H1 (cell line): Measurements from ENCODE around the gene ASTN2. TPM values are rescaled to one million over a fixed set of nuclear protein-coding genes. Genes with fewer than 3 reads are reported as not detected.

Experiments
- CTCF ChIA-PET: fragments of 300-600 bp; sonication (Branson Sonifier 250); formaldehyde crosslinking; loops from one replicate; lab custom pipeline; 2021; ENCODE audit not compliant: partially characterized antibody; lab: Charles Lee
- POLR2A ChIA-PET: fragments of 300-600 bp; sonication (Branson Sonifier 250); formaldehyde crosslinking; loops from one replicate; lab custom pipeline; 2021; ENCODE audit warnings: inconsistent platforms; ENCODE audit not compliant: partially characterized antibody; lab: Charles Lee
- DNase-seq, 2 experiments: peaks; one replicate each; pipeline versions ENCODE4 v3.0.0 to v3.0.0-alpha.2; 2010 to 2022; ENCODE audit warnings: low spot score in 2 of 2, low read depth in 1 of 2, mixed read lengths in 1 of 2
- FAIRE-seq: peaks from 2 replicates; lab custom pipeline; 2011; peaks lifted over from hg19 to GRCh38; lab: Jason Lieb, UNC
- H2AFZ ChIP-seq: 2 replicates; pipeline ENCODE4 v1.8.1; 2012; ENCODE audit warnings: low read length, inconsistent platforms
- H2AK5ac ChIP-seq: 2 replicates; pipeline ENCODE4 v1.6.1; 2013; ENCODE audit warnings: low read depth, low read length
- H2BK120ac ChIP-seq: replicated peaks from 2 replicates; pipeline ENCODE3; 2013; ENCODE audit warnings: low read depth, low read length, inconsistent platforms
- H2BK12ac ChIP-seq: 2 replicates; pipeline ENCODE4 v1.6.1; 2013; ENCODE audit warnings: low read depth, low read length
- H2BK15ac ChIP-seq: 2 replicates; pipeline ENCODE4 v1.6.1; 2013; ENCODE audit warnings: low read length
- H2BK20ac ChIP-seq: 2 replicates; pipeline ENCODE4 v1.6.1; 2013; ENCODE audit warnings: low read length
- H2BK5ac ChIP-seq: 2 replicates; pipeline ENCODE4 v1.6.1; 2013; ENCODE audit warnings: low read depth, low read length
- H3K14ac ChIP-seq: 2 replicates; pipeline ENCODE4 v1.6.1; 2013; ENCODE audit warnings: inconsistent platforms; ENCODE audit not compliant: insufficient read length
- H3K18ac ChIP-seq: 2 replicates; pipeline ENCODE4 v1.6.1; 2013; ENCODE audit warnings: low read length; ENCODE audit errors: extremely low read depth
- H3K23ac ChIP-seq: 2 replicates; pipeline ENCODE4 v1.6.1; 2013; ENCODE audit warnings: inconsistent platforms; ENCODE audit not compliant: insufficient read length
- H3K23me2 ChIP-seq: 2 replicates; pipeline ENCODE4 v1.6.1; 2013; ENCODE audit warnings: low read depth, low read length
- H3K27ac ChIP-seq: 2 replicates; pipeline ENCODE4 v1.6.1; 2011; ENCODE audit warnings: low read depth, low read length, inconsistent platforms
- H3K27me3 ChIP-seq, 4 experiments: replicated peaks in 1 of 4; 1 replicate in 1 of 4; 2 replicates in 3 of 4; pipeline versions ENCODE4 v1.6.1 to v1.8.1; 2011 to 2013; ENCODE audit warnings: low read length in 3 of 4, mild to moderate bottlenecking in 3 of 4, inconsistent platforms in 2 of 4, mixed read lengths in 2 of 4, moderate library complexity in 1 of 4; ENCODE audit not compliant: control insufficient read depth in 3 of 4, insufficient read depth in 3 of 4; ENCODE audit errors: extremely low read depth in 1 of 4
- H3K36me3 ChIP-seq, 4 experiments: 2 replicates each; pipeline versions ENCODE4 v1.6.1 to v1.8.1; 2011 to 2013; ENCODE audit warnings: mild to moderate bottlenecking in 4 of 4, low read length in 3 of 4, moderate library complexity in 2 of 4, control low read depth in 1 of 4, inconsistent platforms in 1 of 4; ENCODE audit not compliant: insufficient read depth in 4 of 4, control insufficient read depth in 2 of 4
- H3K4ac ChIP-seq: replicated peaks from 2 replicates; pipeline ENCODE3; 2013; ENCODE audit warnings: low read length, low read depth, mixed read lengths, inconsistent platforms; ENCODE audit not compliant: insufficient read length
- H3K4me1 ChIP-seq, 4 experiments: replicated peaks in 1 of 4; 1 replicate in 1 of 4; 2 replicates in 3 of 4; pipeline versions ENCODE4 v1.6.1 to v1.8.1; 2011 to 2013; ENCODE audit warnings: low read length in 3 of 4, inconsistent platforms in 2 of 4, mixed read lengths in 1 of 4; ENCODE audit not compliant: insufficient read depth in 4 of 4, control insufficient read depth in 3 of 4
- H3K4me2 ChIP-seq, 2 experiments: 2 replicates each; pipeline versions ENCODE4 v1.6.1 to v1.8.1; 2011 to 2013; ENCODE audit warnings: low read depth in 2 of 2, low read length in 2 of 2, control low read depth in 1 of 2, inconsistent platforms in 1 of 2, mild to moderate bottlenecking in 1 of 2; ENCODE audit not compliant: insufficient read depth in 1 of 2
- H3K4me3 ChIP-seq, 4 experiments: fragments of 200-600, 300-600 bp in 1 of 4; sonication (generic), shearing (Covaris generic), sonication (Bioruptor Twin) in 1 of 4; 2 replicates each; pipeline versions ENCODE4 v1.5.1 to v1.8.1; 2011 to 2016; ENCODE audit warnings: low read length in 4 of 4, low read depth in 3 of 4, control low read depth in 2 of 4, inconsistent platforms in 2 of 4, mild to moderate bottlenecking in 2 of 4, mixed read lengths in 1 of 4, moderate library complexity in 1 of 4; ENCODE audit not compliant: insufficient read depth in 2 of 4; ENCODE audit errors: extremely low read depth in 1 of 4
- H3K56ac ChIP-seq: replicated peaks from 2 replicates; pipeline ENCODE3; 2013; ENCODE audit warnings: low read depth, mild to moderate bottlenecking, mixed read lengths, low read length, inconsistent platforms; ENCODE audit not compliant: insufficient read length
- H3K79me1 ChIP-seq: 2 replicates; pipeline ENCODE4 v1.6.1; 2013; ENCODE audit warnings: low read depth, low read length, control low read depth
- H3K79me2 ChIP-seq, 2 experiments: 2 replicates each; pipeline versions ENCODE4 v1.6.1 to v1.8.1; 2012 to 2013; ENCODE audit warnings: low read length in 2 of 2, mild to moderate bottlenecking in 2 of 2, inconsistent platforms in 1 of 2; ENCODE audit not compliant: insufficient read depth in 2 of 2, control insufficient read depth in 1 of 2
- H3K9ac ChIP-seq, 4 experiments: replicated peaks in 1 of 4; 1 replicate in 1 of 4; 2 replicates in 3 of 4; pipeline versions ENCODE4 v1.6.1 to v1.8.1; 2011 to 2013; ENCODE audit warnings: low read depth in 3 of 4, low read length in 3 of 4, control low read depth in 2 of 4, mild to moderate bottlenecking in 2 of 4, moderate library complexity in 2 of 4, inconsistent platforms in 1 of 4; ENCODE audit errors: extremely low read depth in 1 of 4
- H3K9me3 ChIP-seq, 2 experiments: 2 replicates each; pipeline versions ENCODE4 v1.6.1 to v1.8.1; 2012 to 2013; ENCODE audit warnings: mild to moderate bottlenecking in 2 of 2, moderate library complexity in 2 of 2, control low read depth in 1 of 2, inconsistent platforms in 1 of 2, low read depth in 1 of 2, low read length in 1 of 2, mixed read lengths in 1 of 2; ENCODE audit not compliant: insufficient read depth in 2 of 2
- H4K20me1 ChIP-seq, 2 experiments: replicated peaks in 1 of 2; 2 replicates each; pipeline versions ENCODE3 to v1.8.1; 2011 to 2013; ENCODE audit warnings: inconsistent platforms in 2 of 2, low read length in 2 of 2, mild to moderate bottlenecking in 1 of 2; ENCODE audit not compliant: insufficient read depth in 2 of 2, control insufficient read depth in 1 of 2
- H4K5ac ChIP-seq: 2 replicates; pipeline ENCODE4 v1.6.1; 2013; ENCODE audit warnings: low read length, low read depth, mixed read lengths, inconsistent platforms; ENCODE audit not compliant: insufficient read length
- H4K8ac ChIP-seq: 2 replicates; pipeline ENCODE4 v1.8.0; 2013; ENCODE audit warnings: mild to moderate bottlenecking, moderate library complexity, low read length, inconsistent platforms; ENCODE audit not compliant: insufficient read depth; ENCODE audit errors: extremely low read depth
- H4K91ac ChIP-seq: replicated peaks from 2 replicates; pipeline ENCODE3; 2013; ENCODE audit warnings: low read length, mixed read lengths, inconsistent platforms; ENCODE audit not compliant: insufficient read length
- CBX5 ChIP-seq: fragments of 300-800, 300-1000 bp; sonication (generic); IDR thresholded peaks from 2 replicates; pipeline ENCODE4 v1.7.1; 2016; ENCODE audit warnings: antibody characterized with exemption, low read length, low read depth
- CEBPB ChIP-seq: IDR thresholded peaks from 2 replicates; pipeline ENCODE4 v1.6.1; 2012; ENCODE audit warnings: low read depth, low read length
- KDM4A ChIP-seq: IDR thresholded peaks from one replicate; pipeline ENCODE4 v1.7.1; 2012; ENCODE audit warnings: low read depth, mild to moderate bottlenecking, moderate library complexity, low read length, inconsistent platforms; ENCODE audit not compliant: severe bottlenecking
- RNF2 ChIP-seq: fragments of 200-900, 300-1000 bp; sonication (generic); IDR thresholded peaks from 2 replicates; pipeline ENCODE4 v1.7.1; 2016; ENCODE audit warnings: borderline replicate concordance, low read depth, mild to moderate bottlenecking, antibody characterized with exemption, low read length; ENCODE audit not compliant: poor library complexity, severe bottlenecking; ENCODE audit errors: missing control alignments
- SP2 ChIP-seq: IDR thresholded peaks from 2 replicates; pipeline ENCODE4 v1.6.1; 2012; ENCODE audit warnings: mild to moderate bottlenecking, low read length, inconsistent platforms
- SP4 ChIP-seq: IDR thresholded peaks from 2 replicates; pipeline ENCODE4 v1.6.1; 2012; ENCODE audit warnings: low read length, inconsistent platforms
- TAF1 ChIP-seq: IDR thresholded peaks from 2 replicates; pipeline ENCODE4 v1.6.1; 2011; ENCODE audit warnings: mild to moderate bottlenecking, low read depth, low read length
- whole genome bisulfite sequencing, 2 experiments: shearing (Covaris generic) in 1 of 2; methylation state at CpG; one replicate each; pipeline versions ENCODE4 v1.1.6 to v1.1.7; 2013 to 2015; ENCODE audit warnings: low lambda C conversion rate in 2 of 2, mixed read lengths in 2 of 2, inconsistent platforms in 1 of 2, low coverage in 1 of 2, missing lambda C conversion rate in 1 of 2; ENCODE audit not compliant: insufficient replicate concordance in 2 of 2, insufficient coverage in 1 of 2, insufficient read length in 1 of 2; ENCODE audit errors: extremely low coverage in 1 of 2, missing lambda C conversion rate in 1 of 2; 5-methylcytosine and 5-hydroxymethylcytosine counted together
- polyA plus RNA-seq, 7 experiments: library from polyadenylated mRNA; depleted of rRNA in 3 of 7; stranded (reverse) in 5 of 7; unstranded in 2 of 7; fragments of >200 nt in 5 of 7; fragments of 200-250 nt in 2 of 7; gene quantifications; 1 replicate in 5 of 7; 2 replicates in 1 of 7; 4 replicates in 1 of 7; pipeline versions ENCODE4 v1.2.1 to v1.2.3, GENCODE V29; 2011 to 2013; ENCODE audit warnings: missing spikeins in 2 of 7, mixed read lengths in 2 of 7
- total RNA-seq: library from RNA; stranded (reverse); fragmentation: NEBNext Ultra II Directional; extraction: Animal tissue kit (Norgen Biotek cat#: 25700); gene quantifications from 2 replicates; pipeline ENCODE4 v1.2.1, GENCODE V29; 2021

Gene ASTN2
- total and polyA plus RNA-seq, 2 of the 8 experiments (the other 6 are each of a cell fraction or from before 2014, with no cell fraction given) = 8.2 to 13.7 TPM

DNA sequence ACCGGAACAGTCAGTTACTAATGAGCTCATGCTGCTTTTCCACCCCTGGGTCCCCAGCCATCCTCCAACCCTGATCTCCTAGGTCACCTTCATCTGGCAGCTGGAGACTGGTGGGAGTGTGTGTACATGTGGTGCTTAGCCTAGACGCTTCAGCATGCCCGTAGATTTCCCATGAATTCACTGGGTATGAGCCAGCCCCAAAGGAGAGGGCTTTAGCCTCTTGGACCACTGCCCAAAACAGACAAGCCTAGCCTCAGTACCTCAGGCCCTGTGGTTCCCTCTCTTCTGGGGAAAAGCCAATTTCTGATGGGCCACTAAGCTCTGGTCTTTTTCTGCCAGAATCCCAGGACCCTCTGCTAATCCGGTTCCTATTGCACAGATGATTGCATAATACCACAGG is 48.0 kb upstream of the ASTN2 start:
- Histone ChIP-seq H2BK12ac (no peak overlapping the region), H4K91ac (no peak overlapping the region), H4K8ac (no peak overlapping the region), H3K18ac (no peak overlapping the region), H2BK20ac (no peak overlapping the region), H3K23ac (no peak overlapping the region), H3K79me1 (no peaks in the 10 kb centered on the region), H3K27ac (no peak overlapping the region), H2AFZ (no peak overlapping the region), H4K20me1 (no peaks in the 10 kb centered on the region), H3K9me3 (no peaks in the 10 kb centered on the region), H4K5ac (no peak overlapping the region), H2BK120ac (no peak overlapping the region), H3K23me2 (no peaks in the 10 kb centered on the region), H3K56ac (no peak overlapping the region), H3K4ac (no peak overlapping the region), H2AK5ac (no peak overlapping the region), H3K4me3 (no peak overlapping the region), H3K79me2 (no peaks in the 10 kb centered on the region), H3K27me3 (no peaks in the 10 kb centered on the region), H3K9ac (no peak overlapping the region), H3K36me3 (no peaks in the 10 kb centered on the region), H3K14ac (no peak overlapping the region), H2BK5ac (no peak overlapping the region), H3K4me1 (no peaks in the 10 kb centered on the region), H2BK15ac (no peak overlapping the region), H3K4me2 (no peak overlapping the region)
- DNase-seq (no peak), FAIRE-seq (no peak)
- TF ChIP-seq SP4 (no peak), CEBPB (no peak), CBX5 (no peak), RNF2 (no peak), SP2 (no peak), TAF1 (no peak), KDM4A (no peak)
- 84% methylated on average over 4 of the region's 4 CpGs; no CpG with 5 or more reads in 1 of the 2 experiments for WGBS, 2 experiments
- CTCF ChIA-PET = interaction anchor here (0.9 to 2.4 kb wide), 6 partner anchors 14 to 366 kb away, joined by 3 to 9 read pairs (median 3); no protein-coding TSS in a partner anchor
- POLR2A ChIA-PET = no interaction called here
